ENCODE data around the gene C6orf52. TPM values are rescaled to one million over a fixed set of nuclear protein-coding genes. Genes with fewer than 3 reads are reported as not detected.

Gene C6orf52
- total and polyA plus RNA-seq, 12 donors = 0.59 to 1.6 (median 0.86) TPM; not detected in 3

- no peak for DNase-seq
- Histone ChIP-seq H3K4me1 (peaks cover 0 to under 1% (median 0%) of the 10 kb centered on the region in 9 donors), H3K27ac (no peak overlapping the region), H3K4me3 (no peak overlapping the region), H3K27me3 (no peaks in the 10 kb centered on the region), H3K9me3 (no peaks in the 10 kb centered on the region), H3K36me3 (no peaks in the 10 kb centered on the region)
- intact Hi-C loops (cut with DNase I) = no loop called here
- no peak for ATAC-seq
- 43% methylated on average over 6 of the region's 6 CpGs for WGBS, 2 donors
- TF ChIP-seq, protein P1, sequence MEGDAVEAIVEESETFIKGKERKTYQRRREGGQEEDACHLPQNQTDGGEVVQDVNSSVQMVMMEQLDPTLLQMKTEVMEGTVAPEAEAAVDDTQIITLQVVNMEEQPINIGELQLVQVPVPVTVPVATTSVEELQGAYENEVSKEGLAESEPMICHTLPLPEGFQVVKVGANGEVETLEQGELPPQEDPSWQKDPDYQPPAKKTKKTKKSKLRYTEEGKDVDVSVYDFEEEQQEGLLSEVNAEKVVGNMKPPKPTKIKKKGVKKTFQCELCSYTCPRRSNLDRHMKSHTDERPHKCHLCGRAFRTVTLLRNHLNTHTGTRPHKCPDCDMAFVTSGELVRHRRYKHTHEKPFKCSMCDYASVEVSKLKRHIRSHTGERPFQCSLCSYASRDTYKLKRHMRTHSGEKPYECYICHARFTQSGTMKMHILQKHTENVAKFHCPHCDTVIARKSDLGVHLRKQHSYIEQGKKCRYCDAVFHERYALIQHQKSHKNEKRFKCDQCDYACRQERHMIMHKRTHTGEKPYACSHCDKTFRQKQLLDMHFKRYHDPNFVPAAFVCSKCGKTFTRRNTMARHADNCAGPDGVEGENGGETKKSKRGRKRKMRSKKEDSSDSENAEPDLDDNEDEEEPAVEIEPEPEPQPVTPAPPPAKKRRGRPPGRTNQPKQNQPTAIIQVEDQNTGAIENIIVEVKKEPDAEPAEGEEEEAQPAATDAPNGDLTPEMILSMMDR (IDR thresholded peaks at IDR 0.05) = no peak
These were observed 6.8 kb downstream of the C6orf52 start for GRCh38 chr6:10687582-10687981.

DNA sequence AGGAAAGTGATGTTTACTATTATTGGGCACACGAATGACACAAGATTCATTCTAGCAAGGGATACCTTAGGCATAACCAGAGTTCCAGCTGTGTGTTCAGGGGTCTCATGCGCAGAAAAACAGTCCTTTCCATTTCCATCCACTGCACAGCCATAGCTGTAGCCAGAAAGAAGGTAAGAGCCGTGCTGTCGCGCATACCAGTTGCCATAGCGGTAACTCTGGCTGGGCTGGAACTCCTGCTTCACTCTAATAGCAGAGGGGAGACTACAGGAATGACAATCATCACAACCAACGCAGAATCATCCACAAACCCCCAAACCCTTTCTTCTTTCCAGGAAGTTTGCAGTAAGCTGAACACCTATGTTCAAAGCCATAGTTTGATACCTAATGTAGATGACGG is 7.5 kb downstream of the C6orf52 start:
- TF ChIP-seq, protein P1 (IDR thresholded peaks at IDR 0.05) = no peak
- H3K36me3 ChIP-seq = no peaks in the 10 kb centered on the region
- H3K27ac ChIP-seq = no peak overlapping the region
- ATAC-seq = no peak
- intact Hi-C loops (cut with DNase I) = no loop called here
- H3K9me3 ChIP-seq = no peaks in the 10 kb centered on the region
- WGBS, 2 donors = 83 to 84% methylated on average over 8 of the region's 8 CpGs
- no peak for DNase-seq
- H3K27me3 ChIP-seq = no peaks in the 10 kb centered on the region
- H3K4me3 ChIP-seq = no peak overlapping the region
- no peaks in the 10 kb centered on the region for H3K4me1 ChIP-seq

DNA sequence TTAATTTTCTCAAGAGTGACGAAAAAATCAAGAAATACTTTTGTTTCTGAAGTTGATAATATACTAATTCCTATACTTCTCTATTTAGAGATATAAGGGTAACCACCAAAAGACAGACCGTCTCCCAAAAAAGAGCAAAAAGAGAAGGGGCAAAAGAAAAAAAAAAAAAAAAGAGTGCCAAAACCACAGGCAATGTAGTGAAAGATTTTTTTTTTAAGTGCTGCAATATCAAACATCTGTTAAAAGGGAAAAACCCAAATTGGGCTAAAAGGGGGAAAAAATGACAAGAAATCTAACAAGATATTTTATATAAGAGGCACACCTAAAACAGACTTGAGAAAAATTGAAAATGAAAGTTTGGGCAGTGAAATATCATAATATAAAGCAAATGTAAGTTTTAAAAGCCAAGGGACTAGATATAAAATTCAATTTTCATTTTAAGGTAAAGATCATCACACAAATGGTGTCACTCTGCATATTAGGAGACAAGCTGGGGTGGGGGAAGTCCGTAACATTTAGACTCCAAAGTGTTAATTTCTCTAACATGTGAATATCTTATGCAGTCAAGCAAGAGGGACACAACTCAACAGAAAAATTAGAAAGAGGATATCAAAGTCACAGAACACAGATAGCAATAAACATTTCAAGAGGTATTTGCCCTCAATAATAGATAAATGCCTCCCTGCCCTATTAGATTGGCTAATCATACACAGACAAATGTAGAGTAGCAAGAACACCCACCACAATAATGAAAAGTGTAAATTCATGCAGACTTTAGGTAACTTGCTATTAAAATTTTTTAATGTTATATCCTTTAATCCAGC is 9.1 kb downstream of the C6orf52 start:
- H3K27me3 ChIP-seq = no peaks in the 10 kb centered on the region
- ATAC-seq = no peak
- TF ChIP-seq, protein P1 (IDR thresholded peaks at IDR 0.05) = no peak
- 65 to 75% methylated on average over 3 of the region's 3 CpGs for WGBS, 2 donors
- H3K27ac ChIP-seq = no peak overlapping the region
- no peak overlapping the region for H3K4me3 ChIP-seq
- intact Hi-C loops (cut with DNase I) = no loop called here
- H3K9me3 ChIP-seq = no peaks in the 10 kb centered on the region
- no peaks in the 10 kb centered on the region for H3K36me3 ChIP-seq
- no peak for DNase-seq
- no peaks in the 10 kb centered on the region for H3K4me1 ChIP-seq

DNA sequence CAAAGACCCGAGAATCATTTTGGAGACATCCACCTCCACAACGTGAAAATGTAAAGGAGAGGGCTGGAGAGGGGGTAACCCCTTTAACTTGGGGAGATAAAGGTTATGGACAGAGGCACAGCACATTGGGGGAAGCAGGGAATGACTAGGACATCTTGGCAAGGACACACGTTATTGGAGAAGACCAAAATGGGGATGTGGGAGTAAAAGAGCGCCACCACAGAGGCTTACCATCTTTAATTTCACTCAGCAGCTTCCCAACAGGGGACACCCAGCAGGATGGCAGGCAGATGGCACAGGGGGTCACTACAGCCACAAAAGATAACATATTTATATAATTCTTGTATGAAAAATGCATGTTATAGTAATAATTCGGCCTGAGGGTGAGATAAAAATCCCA is 9.8 kb downstream of the C6orf52 start:
- Histone ChIP-seq H3K27ac (no peak overlapping the region), H3K36me3 (no peaks in the 10 kb centered on the region), H3K4me1 (no peaks in the 10 kb centered on the region), H3K9me3 (no peaks in the 10 kb centered on the region), H3K27me3 (no peaks in the 10 kb centered on the region), H3K4me3 (no peak overlapping the region)
- WGBS, 2 donors = 72 to 78% methylated on average over 5 of the region's 5 CpGs
- intact Hi-C loops (cut with DNase I) = no loop called here
- DNase-seq (no peak), ATAC-seq (no peak)
- TF ChIP-seq, protein P1 (IDR thresholded peaks at IDR 0.05) = no peak
